Prostate gland (tissue), 2 donors: ENCODE data around the gene KCTD1.

Source experiments
- POLR2AphosphoS5 ChIP-seq: sonication (generic); formaldehyde crosslinking; IDR thresholded peaks from one replicate; pipeline ENCODE4 v1.6.1; 2017; ENCODE audit warnings: antibody characterized with exemption
- TF ChIP-seq, protein P1 (sequence below), 4 experiments: fragments of 200-600 bp in 2 of 4; fragments of 450-650 bp in 2 of 4; sonication (generic) in 2 of 4; IDR thresholded peaks; 1 replicate in 3 of 4; 2 replicates in 1 of 4; pipeline ENCODE4 v1.5.1; 2016 to 2019; ENCODE audit warnings: antibody characterized with exemption in 4 of 4, mild to moderate bottlenecking in 2 of 4, moderate library complexity in 2 of 4

DNA sequence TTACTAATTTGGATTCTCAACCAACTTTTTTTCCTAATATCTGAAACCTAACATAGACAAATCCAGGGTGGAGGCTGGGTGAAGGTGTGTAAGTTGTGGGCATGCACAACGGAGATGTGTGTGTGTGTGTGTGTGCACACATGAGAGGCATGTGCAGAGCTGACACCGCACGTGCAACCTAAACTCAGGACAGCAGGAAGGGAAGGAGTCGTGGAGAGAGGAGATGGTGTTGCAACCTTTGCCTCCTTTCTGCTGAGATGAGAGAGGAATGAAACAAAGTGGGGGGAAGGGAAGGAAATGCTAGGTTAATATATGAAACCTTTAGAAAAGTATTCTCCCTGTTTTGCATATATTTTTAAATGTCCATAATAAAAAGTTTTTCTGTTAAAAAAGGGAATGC, 64.7 kb downstream of the KCTD1 start:
- TF ChIP-seq, protein P1, sequence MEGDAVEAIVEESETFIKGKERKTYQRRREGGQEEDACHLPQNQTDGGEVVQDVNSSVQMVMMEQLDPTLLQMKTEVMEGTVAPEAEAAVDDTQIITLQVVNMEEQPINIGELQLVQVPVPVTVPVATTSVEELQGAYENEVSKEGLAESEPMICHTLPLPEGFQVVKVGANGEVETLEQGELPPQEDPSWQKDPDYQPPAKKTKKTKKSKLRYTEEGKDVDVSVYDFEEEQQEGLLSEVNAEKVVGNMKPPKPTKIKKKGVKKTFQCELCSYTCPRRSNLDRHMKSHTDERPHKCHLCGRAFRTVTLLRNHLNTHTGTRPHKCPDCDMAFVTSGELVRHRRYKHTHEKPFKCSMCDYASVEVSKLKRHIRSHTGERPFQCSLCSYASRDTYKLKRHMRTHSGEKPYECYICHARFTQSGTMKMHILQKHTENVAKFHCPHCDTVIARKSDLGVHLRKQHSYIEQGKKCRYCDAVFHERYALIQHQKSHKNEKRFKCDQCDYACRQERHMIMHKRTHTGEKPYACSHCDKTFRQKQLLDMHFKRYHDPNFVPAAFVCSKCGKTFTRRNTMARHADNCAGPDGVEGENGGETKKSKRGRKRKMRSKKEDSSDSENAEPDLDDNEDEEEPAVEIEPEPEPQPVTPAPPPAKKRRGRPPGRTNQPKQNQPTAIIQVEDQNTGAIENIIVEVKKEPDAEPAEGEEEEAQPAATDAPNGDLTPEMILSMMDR (IDR thresholded peaks at IDR 0.05): no peak
- TF ChIP-seq POLR2AphosphoS5: no peak
